NCI-H146 (cell line): Measurements from ENCODE around the gene CDH22.

Experiments
- DNase-seq: peaks from one replicate; lab custom pipeline; 2025; lab: John Stamatoyannopoulos, UW

The CDH22 gene

GRCh38 chr20:46323557-46323956, 15.3 kb upstream of the CDH22 start:
- peak; percentile 29 for DNase-seq

GRCh38 chr20:46322641-46323040, 14.3 kb upstream of the CDH22 start:
- DNase-seq: no peak

- DNase-seq: no peak
These were observed 9.4 kb upstream of the CDH22 start for GRCh38 chr20:46317685-46318177.

GRCh38 chr20:46316984-46317684, 8.8 kb upstream of the CDH22 start:
- DNase-seq: peak; percentile 59

GRCh38 chr20:46315311-46315710, 7.0 kb upstream of the CDH22 start:
- DNase-seq: no peak

- DNase-seq: no peak
These were observed 4.9 kb upstream of the CDH22 start for GRCh38 chr20:46312945-46313861.

GRCh38 chr20:46312075-46312944, 4.0 kb upstream of the CDH22 start:
- DNase-seq: peak; percentile 20

GRCh38 chr20:46311719-46312074, 3.4 kb upstream of the CDH22 start:
- DNase-seq: no peak

GRCh38 chr20:46311039-46311650, 2.8 kb upstream of the CDH22 start:
- no peak for DNase-seq

- no peak for DNase-seq
These were observed 1.6 kb upstream of the CDH22 start for GRCh38 chr20:46309945-46310344.

- DNase-seq: no peak
These were observed 370 bp downstream of the CDH22 start for GRCh38 chr20:46307999-46308257.

- DNase-seq: peak; percentile 69
These were observed 929 bp downstream of the CDH22 start for GRCh38 chr20:46307139-46307998.

GRCh38 chr20:46306743-46307138, 1.6 kb downstream of the CDH22 start:
- DNase-seq: no peak

- no peak for DNase-seq
These were observed 2.3 kb downstream of the CDH22 start for GRCh38 chr20:46305973-46306360.

- no peak for DNase-seq
These were observed 2.8 kb downstream of the CDH22 start for GRCh38 chr20:46305331-46305972.

GRCh38 chr20:46304852-46305251, 3.4 kb downstream of the CDH22 start:
- DNase-seq: no peak

GRCh38 chr20:46304361-46304760, 3.9 kb downstream of the CDH22 start:
- no peak for DNase-seq

GRCh38 chr20:46303176-46303956, 4.9 kb downstream of the CDH22 start:
- no peak for DNase-seq

GRCh38 chr20:46302106-46302505, 6.2 kb downstream of the CDH22 start:
- DNase-seq: no peak

GRCh38 chr20:46300281-46300680, 8.0 kb downstream of the CDH22 start:
- no peak for DNase-seq
